Measurements from ENCODE around the gene FZD7.

The FZD7 gene

GRCh38 chr2:202038471-202039277, 5.0 kb downstream of the FZD7 start:
- DNase-seq = peak; percentile 65

- DNase-seq = no peak
Measured at GRCh38 chr2:202039278-202040078, 5.8 kb downstream of the FZD7 start.

GRCh38 chr2:202040079-202040844, 6.6 kb downstream of the FZD7 start:
- no peak for DNase-seq

- DNase-seq = no peak
Measured at GRCh38 chr2:202042444-202042843, 8.8 kb downstream of the FZD7 start.

GRCh38 chr2:202043475-202043874, 9.8 kb downstream of the FZD7 start:
- no peak for DNase-seq

GRCh38 chr2:202044777-202045176, 11.1 kb downstream of the FZD7 start:
- no peak for DNase-seq

- DNase-seq = no peak
Measured at GRCh38 chr2:202046572-202046971, 12.9 kb downstream of the FZD7 start.

GRCh38 chr2:202049092-202049728, 15.6 kb downstream of the FZD7 start:
- DNase-seq = no peak

DNA sequence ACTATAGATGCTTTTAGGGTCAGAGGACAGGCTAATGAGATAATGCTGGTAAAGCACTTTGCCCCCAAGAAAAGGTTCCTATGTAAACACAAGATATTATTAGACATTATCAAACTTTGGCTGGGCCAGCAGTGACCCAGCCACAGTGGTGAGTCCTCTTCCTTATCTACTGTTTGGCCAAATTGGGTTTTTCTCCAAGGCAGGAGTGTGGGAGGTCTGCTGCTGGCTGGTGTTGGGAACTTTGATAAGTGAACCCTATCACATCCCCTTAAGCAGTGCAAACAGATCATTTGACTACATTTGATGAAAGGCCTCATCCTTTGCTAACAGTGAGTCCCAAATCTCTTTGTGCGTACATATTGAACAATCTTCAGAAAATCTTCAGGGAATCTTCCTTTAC, 16.2 kb downstream of the FZD7 start:
- DNase-seq = no peak

DNA sequence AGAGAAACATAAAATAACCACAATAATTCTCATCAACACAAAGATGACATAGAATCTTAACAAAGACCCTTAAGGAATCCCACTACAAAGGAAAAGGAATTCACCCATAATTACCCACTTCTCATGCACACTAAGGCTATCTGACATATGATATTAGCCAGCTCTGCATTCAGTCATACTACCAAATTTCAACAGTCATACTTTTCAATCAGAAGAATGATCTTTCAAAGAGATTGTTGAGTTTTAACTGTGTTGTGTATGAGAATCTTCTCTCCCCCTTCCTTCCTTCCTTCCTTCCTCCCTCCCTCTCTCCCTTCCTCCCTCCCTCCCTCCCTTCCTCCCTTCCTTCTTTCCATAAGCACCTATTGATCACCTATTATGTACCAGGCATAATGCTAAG, 17.0 kb downstream of the FZD7 start:
- no peak for DNase-seq

DNA sequence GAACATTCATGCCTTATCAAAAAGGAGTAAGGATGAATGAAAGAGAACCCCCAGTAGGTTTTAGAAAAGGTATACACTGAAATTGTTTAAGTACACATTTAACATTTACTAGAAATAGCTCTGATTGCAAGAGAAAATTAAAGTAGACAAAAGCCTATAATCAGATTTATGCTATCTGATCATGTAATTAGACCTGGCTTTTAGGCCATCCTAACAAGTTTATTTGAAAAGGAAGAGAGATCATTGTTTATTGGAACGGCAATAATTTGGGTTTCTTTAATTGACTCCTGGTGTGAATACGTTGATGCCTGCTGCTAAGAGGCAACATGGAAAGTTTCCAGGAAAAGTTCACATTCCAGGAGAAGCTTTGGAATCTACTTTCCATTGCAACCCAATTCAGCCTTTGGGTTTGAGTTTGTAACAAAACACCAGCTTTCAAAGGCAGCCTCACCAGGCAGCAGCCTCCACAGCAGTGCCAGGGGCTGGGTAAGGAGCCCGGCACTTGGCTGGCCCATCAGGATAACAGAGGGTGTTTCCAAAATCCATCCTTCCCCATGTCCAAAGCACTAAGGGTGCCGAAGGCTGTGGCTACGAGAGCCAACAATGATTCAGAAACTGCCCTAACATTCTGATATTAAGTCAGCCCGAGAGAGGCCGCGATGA, 18.0 kb downstream of the FZD7 start:
- peak; percentile 38 for DNase-seq

GRCh38 chr2:202052235-202052634, 18.6 kb downstream of the FZD7 start:
- DNase-seq = no peak

DNA sequence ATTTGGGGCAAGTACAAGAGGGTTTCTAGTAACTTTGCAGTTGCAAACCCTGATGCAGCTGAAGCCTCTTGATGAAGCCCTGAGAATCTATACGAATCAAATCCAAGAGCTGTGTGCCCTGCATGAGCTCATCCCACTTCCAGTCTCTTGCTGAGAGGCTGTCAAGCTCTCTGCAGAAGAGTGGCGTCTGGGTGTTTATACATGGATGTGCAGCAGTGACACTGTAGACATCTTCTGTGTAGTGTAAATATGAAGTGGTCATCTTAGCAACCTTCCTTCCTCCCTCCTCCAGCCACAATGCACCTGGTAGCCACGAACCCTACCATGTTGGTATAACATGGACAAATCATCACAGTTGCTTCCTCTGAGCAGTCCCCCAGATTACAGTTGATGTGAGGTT, 21.0 kb downstream of the FZD7 start:
- no peak for DNase-seq

DNA sequence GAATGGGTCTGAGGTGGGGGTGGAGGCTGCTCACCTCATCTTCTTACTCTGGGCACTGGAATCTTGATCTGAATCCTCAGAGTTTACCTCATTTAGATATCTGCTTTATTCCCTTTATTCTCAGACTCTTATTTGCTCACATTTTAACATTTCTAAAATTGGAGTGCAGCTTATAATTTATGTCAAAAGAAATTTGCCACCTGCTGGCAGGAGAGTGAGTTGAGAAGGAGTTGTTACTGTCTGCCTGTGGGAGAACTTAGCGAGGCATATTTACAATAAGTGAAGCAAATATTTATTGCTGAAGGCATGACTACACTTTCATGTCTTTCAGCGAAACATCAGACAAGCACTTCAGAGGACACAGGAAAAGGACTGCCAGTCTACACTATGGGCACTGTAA, 23.0 kb downstream of the FZD7 start:
- DNase-seq = no peak

DNA sequence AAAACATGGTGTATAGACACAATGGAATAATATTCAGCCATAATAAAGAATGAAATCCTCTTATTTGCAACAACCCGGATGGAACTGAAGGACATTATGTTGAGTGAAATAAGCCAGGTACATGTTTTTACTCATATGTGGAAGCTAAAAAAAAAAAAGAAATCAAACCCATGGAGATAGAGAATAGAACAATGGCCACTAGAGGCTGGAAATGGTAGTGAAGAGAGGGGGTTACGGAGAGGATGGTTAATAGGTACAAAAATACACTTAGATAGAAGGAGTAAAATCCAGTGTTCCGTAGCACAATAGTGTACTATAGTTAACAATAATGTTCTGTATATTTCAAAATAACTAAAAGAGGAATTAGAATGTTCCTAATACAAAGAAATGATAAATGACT, 26.6 kb downstream of the FZD7 start:
- no peak for DNase-seq

DNA sequence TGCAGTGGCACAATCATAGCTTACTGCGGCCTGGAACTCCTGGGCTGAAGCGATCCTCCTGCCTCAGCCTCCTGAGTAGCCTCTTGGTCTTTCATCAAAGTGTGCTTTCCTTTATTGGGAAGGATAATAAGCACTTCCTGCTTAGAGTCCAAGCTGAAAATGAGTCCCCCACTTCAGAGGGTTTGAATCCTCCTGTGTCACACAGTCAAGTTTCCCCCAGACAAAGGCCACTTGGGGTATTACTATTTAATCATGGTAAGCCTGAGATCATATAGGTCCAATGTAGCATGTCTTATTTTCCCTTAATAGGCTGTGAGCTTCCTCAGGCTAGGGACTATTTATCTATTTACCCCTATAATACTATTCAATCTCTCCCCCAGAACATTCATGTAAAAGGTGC, 28.0 kb downstream of the FZD7 start:
- no peak for DNase-seq

DNA sequence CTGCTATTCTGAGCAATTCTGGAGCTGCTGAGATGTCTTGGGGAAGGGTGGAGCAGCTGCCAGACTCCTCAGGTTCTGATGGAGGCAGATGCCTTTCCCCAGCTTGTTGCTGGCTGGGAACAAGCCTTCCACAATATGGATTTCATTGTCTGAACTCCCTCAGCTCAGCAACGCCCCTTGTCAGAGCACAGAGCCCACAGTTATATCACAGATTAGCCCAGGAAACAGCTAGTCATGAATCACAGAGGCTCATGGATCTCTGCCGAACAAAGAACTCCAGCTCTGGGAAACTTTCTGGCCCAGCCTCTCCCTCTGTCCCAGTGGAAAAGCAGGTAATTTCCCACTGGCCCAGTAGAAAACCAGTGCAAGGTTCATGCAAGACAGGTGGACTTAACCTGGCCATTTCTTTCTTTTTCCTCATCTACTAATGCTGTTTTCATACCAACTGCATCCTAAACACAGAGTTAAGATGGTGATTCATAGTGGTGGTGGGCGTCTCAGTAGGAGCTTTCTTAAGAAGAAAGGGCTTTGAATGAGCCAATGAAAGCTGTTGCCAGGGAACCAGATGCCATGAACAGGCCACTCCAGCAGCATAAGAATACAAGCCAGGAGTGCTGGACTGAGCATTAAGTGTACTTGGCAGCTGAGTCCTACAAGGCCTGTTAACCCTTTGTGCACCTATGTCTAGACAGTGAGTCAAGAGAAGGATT, 30.7 kb downstream of the FZD7 start:
- DNase-seq = peak; percentile 69

DNA sequence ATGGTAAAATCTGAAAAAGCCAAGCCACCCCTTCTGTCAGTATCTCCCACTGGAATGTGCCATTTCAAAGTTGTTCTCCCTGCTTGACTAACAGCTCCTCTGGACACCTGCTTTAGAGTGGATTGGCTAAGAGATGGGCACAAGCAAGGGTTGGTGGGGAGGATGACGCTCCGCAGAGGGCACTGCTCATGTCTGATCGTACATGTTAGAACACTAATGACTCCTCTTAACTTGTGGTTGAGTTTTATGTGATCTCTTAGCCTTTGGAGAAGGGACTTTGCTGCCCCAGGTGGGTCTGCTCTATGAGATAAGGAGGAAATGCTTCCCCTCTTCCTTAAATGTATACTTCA, 31.2 kb downstream of the FZD7 start:
- no peak for DNase-seq

GRCh38 chr2:202065876-202066275, 32.2 kb downstream of the FZD7 start:
- DNase-seq = no peak

DNA sequence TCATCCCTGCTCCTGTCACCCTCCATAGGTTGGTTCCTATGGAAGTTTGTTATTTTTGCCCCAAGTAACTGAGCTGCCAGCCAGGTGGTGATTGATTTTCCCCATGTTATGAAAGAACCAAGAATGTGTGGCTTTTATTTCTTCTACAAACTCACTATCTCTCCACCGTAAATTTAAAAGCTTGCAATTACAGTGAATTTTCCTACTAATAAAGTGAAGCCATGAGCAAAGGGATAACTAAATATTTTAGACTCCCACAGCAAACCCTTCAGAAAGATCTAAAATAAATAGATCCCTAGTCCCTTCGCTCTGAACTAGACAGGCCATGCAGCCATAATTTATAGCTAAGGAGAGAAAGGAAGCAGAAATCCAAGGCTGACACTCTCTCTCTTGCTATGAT, 33.2 kb downstream of the FZD7 start:
- DNase-seq = no peak

DNA sequence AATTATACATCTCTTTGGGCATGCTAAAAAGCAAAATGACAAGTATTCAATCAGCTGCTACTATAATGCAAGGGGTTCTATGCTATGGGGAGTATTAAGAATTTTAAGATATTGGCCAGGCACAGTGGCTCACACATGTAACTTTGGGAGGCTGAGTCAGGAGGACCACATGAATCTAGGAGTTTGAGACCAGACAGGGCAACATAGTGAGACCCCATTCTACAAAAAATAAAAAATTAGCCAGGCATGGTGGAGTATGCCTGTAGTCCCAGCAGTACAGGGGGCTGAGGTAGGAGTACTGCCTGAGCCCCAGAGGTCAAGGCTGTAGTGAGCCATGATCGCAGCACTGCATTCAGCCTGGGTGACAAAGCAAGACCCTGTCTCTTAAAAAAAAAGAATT, 33.9 kb downstream of the FZD7 start:
- DNase-seq = no peak

Data from EL (cell line).